Osteoblast (primary cell): ENCODE data around the gene BICDL2. TPM values are rescaled to one million over a fixed set of nuclear protein-coding genes. Genes with fewer than 3 reads are reported as not detected.
A peak's percentile ranks its signal among the peaks of the same experiment; 100 is the strongest.
"Not testable (repeated sequence)": the region's sequence is repeated elsewhere in the genome, so short reads cannot be mapped to it uniquely, and the experiment has no call there.

Experiments
- DNase-seq: peaks from one replicate; pipeline ENCODE4 v3.0.0; 2011; ENCODE audit warnings: low spot score, mixed read lengths; ENCODE audit not compliant: insufficient read length; ENCODE audit errors: missing footprints
- H2AFZ ChIP-seq: 2 replicates; pipeline ENCODE4 v1.6.0; 2011; ENCODE audit warnings: mild to moderate bottlenecking, low read length
- H3K27ac ChIP-seq: 2 replicates; pipeline ENCODE4 v1.5.1; 2011; ENCODE audit warnings: mild to moderate bottlenecking, low read depth, low read length, moderate library complexity
- H3K27me3 ChIP-seq: 2 replicates; pipeline ENCODE4 v1.6.0; 2012; ENCODE audit warnings: mild to moderate bottlenecking, control low read depth, inconsistent platforms, low read length, moderate library complexity; ENCODE audit not compliant: insufficient read depth
- H3K36me3 ChIP-seq: 2 replicates; pipeline ENCODE4 v1.5.1; 2011; ENCODE audit warnings: mild to moderate bottlenecking, low read length, control low read depth, moderate library complexity; ENCODE audit not compliant: insufficient read depth
- H3K4me1 ChIP-seq: 2 replicates; pipeline ENCODE4 v1.5.1; 2011; ENCODE audit warnings: mild to moderate bottlenecking, low read length, control low read depth, moderate library complexity; ENCODE audit not compliant: insufficient read depth
- H3K4me2 ChIP-seq: 2 replicates; pipeline ENCODE4 v1.6.0; 2011; ENCODE audit warnings: mild to moderate bottlenecking, low read length; ENCODE audit not compliant: insufficient read depth
- H3K4me3 ChIP-seq: fragments of 200-600 bp; sonication (generic); 3 replicates; pipeline ENCODE4 v1.5.1; 2012; ENCODE audit warnings: mild to moderate bottlenecking, low read length, inconsistent platforms; ENCODE audit not compliant: insufficient read depth
- H3K79me2 ChIP-seq: 2 replicates; pipeline ENCODE4 v1.6.0; 2012; ENCODE audit warnings: mild to moderate bottlenecking, low read length, control low read depth, inconsistent platforms; ENCODE audit not compliant: insufficient read depth
- H3K9me3 ChIP-seq: 2 replicates; pipeline ENCODE4 v1.5.1; 2011; ENCODE audit warnings: low read depth, low read length, control low read depth
- H4K20me1 ChIP-seq: 2 replicates; pipeline ENCODE4 v1.6.0; 2012; ENCODE audit warnings: mild to moderate bottlenecking, low read length, control low read depth; ENCODE audit not compliant: insufficient read depth
- CTCF ChIP-seq: IDR thresholded peaks from 2 replicates; pipeline ENCODE4 v1.5.1; 2011; ENCODE audit warnings: mild to moderate bottlenecking, low read depth, low read length, moderate library complexity; ENCODE audit errors: extremely low read depth
- total RNA-seq: library from RNA; depleted of rRNA; stranded (reverse); fragments of >200 nt; gene quantifications from 2 replicates; pipeline ENCODE4 v1.2.3, GENCODE V29; 2012

BICDL2 gene
- total RNA-seq, 1 donor: not detected

- DNase-seq: no peak
- H3K27me3 ChIP-seq: peaks cover 8% of the 10 kb centered on the region
- no peaks in the 10 kb centered on the region for H3K4me1 ChIP-seq
- H3K4me2 ChIP-seq: no peak overlapping the region
- H3K79me2 ChIP-seq: no peaks in the 10 kb centered on the region
- no peak for TF ChIP-seq CTCF
- no peaks in the 10 kb centered on the region for H3K36me3 ChIP-seq
- H2AFZ ChIP-seq: no peak overlapping the region
- no peak overlapping the region for H3K27ac ChIP-seq
- no peaks in the 10 kb centered on the region for H3K9me3 ChIP-seq
- no peaks in the 10 kb centered on the region for H4K20me1 ChIP-seq
- no peak overlapping the region for H3K4me3 ChIP-seq
Measured at GRCh38 chr16:3070608-3071111, 33.9 kb upstream of the BICDL2 start.

- not testable (repeated sequence) for H4K20me1 ChIP-seq, H3K27ac ChIP-seq, H3K79me2 ChIP-seq, H3K4me1 ChIP-seq, H3K4me3 ChIP-seq, H3K9me3 ChIP-seq, H3K27me3 ChIP-seq, H3K4me2 ChIP-seq, H2AFZ ChIP-seq, DNase-seq, H3K36me3 ChIP-seq
Measured at GRCh38 chr16:3069146-3069545, 32.4 kb upstream of the BICDL2 start.

- no peaks in the 10 kb centered on the region for H3K79me2 ChIP-seq
Measured at GRCh38 chr16:3068487-3068886, 31.7 kb upstream of the BICDL2 start.

GRCh38 chr16:3066440-3066748 lies 29.6 kb upstream of the BICDL2 start:
- Histone ChIP-seq H3K4me3 (no peak overlapping the region), H4K20me1 (no peaks in the 10 kb centered on the region), H3K27me3 (peaks cover 2% of the 10 kb centered on the region), H3K36me3 (no peaks in the 10 kb centered on the region), H3K79me2 (no peaks in the 10 kb centered on the region), H2AFZ (no peak overlapping the region), H3K9me3 (no peaks in the 10 kb centered on the region), H3K27ac (no peak overlapping the region), H3K4me2 (no peak overlapping the region), H3K4me1 (peaks cover 3% of the 10 kb centered on the region)
- TF ChIP-seq CTCF: no peak
- peak; percentile 75 for DNase-seq

More at GRCh38 chr16:3068487-3068886, 31.7 kb upstream of the BICDL2 start:
- Histone ChIP-seq H3K27ac (no peak overlapping the region), H3K36me3 (no peaks in the 10 kb centered on the region), H2AFZ (no peak overlapping the region), H3K4me1 (peaks cover 3% of the 10 kb centered on the region), H3K9me3 (no peaks in the 10 kb centered on the region), H4K20me1 (no peaks in the 10 kb centered on the region), H3K4me2 (no peak overlapping the region), H3K4me3 (no peak overlapping the region), H3K27me3 (peaks cover 2% of the 10 kb centered on the region)
- TF ChIP-seq CTCF: no peak
- DNase-seq: no peak
